HG03457 (cell line): ENCODE data around the gene NUP88.

ENCODE experiments used
- ATAC-seq: cut with Tn5 transposase; IDR thresholded peaks from one replicate; pipeline ENCODE4 v1.9.1; 2021; ENCODE audit warnings: moderate number of reproducible peaks; ENCODE audit not compliant: unreplicated experiment

Gene NUP88

GRCh38 chr17:5361426-5361825 lies 58.0 kb downstream of the NUP88 start:
- no peak for ATAC-seq

GRCh38 chr17:5355421-5356129 lies 63.9 kb downstream of the NUP88 start:
- ATAC-seq: no peak

- ATAC-seq: no peak
Observed at GRCh38 chr17:5354886-5355415, 64.5 kb downstream of the NUP88 start.

- no peak for ATAC-seq
Observed at GRCh38 chr17:5354310-5354709, 65.2 kb downstream of the NUP88 start.

- ATAC-seq: no peak
Observed at GRCh38 chr17:5352681-5353289, 66.7 kb downstream of the NUP88 start.

GRCh38 chr17:5344914-5345313 lies 74.5 kb downstream of the NUP88 start:
- ATAC-seq: no peak
